Measurements from ENCODE around the gene PSKH1.

GRCh38 chr16:67928561-67929364 lies 35.7 kb downstream of the PSKH1 start:
- TF ChIP-seq CTCF (IDR thresholded peaks at IDR 0.05; ENCODE audit: insufficient read depth, low read length), result peak; percentile 97
- TF ChIP-seq POLR2AphosphoS5 (IDR thresholded peaks at IDR 0.05; ENCODE audit: low read depth), result peak; percentile 20; the same call in 1 of the 2 replicates

Measured in HL-60 (cell line).